ENCODE measurements around the gene NLRP1. TPM values are rescaled to one million over a fixed set of nuclear protein-coding genes. Genes with fewer than 3 reads are reported as not detected.
A peak's percentile ranks its signal among the peaks of the same experiment; 100 is the strongest.

Gene NLRP1
- total RNA-seq: 100 to 1,000 TPM in 1 of 2 donors, 10 to 100 TPM in 1; 39.9 to 129 TPM

- Mint-ChIP-seq H3K27ac (peak within 1 kb of the TSS; percentile 98), H3K27me3 (no peaks in the 10 kb centered on the region), H3K4me1 (peaks cover 35% of the 10 kb centered on the region), H3K9me3 (peaks cover under 1% of the 10 kb centered on the region), H3K36me3 (ENCODE audit: low read depth) (peaks cover 44% of the 10 kb centered on the region), H3K4me3 (peak within 1 kb of the TSS; percentile 98)
- peak; percentile 97 for ATAC-seq (replicated peaks)
Measured at GRCh38 chr17:5584383-5585286, at the start of gene NLRP1. Gene NLRP1, minus strand, starts transcription at chr17:5584509. Its CDS starts 552 bp downstream, at chr17:5583957.

DNA sequence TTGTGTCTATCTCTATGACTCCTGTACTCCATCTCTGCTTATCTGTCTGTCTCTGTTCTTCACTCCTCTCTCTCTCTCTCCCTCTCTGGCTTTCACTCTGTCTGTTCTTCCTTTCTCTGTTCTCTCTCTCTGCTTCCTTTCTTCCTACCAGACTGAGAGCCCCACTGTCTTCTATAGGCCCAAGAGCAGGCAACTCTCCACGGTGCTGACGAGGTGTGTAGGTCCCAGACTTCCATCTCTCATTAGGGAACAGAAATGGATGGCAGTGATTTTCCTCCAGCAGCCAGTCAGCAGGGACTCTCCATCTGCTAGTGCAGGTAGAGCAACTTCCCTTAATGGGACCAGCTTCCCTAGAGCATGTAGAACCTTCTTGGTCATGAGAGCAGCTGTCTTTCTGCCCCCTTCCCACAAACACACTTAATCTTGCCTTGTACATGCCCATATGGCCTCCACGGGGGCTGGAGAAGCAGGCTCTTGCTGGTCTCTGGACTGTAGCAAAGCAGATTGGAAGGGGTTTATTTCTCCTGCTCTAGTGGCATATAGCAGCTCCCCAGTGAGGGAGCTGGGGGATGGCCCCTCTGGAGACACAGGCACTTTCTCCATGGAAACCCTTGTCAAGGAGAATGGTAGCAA is 47.8 kb upstream of the NLRP1 start:
- H3K4me3 Mint-ChIP-seq: no peak overlapping the region
- H3K27me3 Mint-ChIP-seq: peaks cover 26% of the 10 kb centered on the region
- H3K27ac Mint-ChIP-seq: no peak overlapping the region
- no peaks in the 10 kb centered on the region for H3K36me3 Mint-ChIP-seq (ENCODE audit: low read depth)
- H3K4me1 Mint-ChIP-seq: no peaks in the 10 kb centered on the region
- ATAC-seq (replicated peaks): no peak
- H3K9me3 Mint-ChIP-seq: no peaks in the 10 kb centered on the region

GRCh38 chr17:5630434-5630833 is 46.1 kb upstream of the NLRP1 start:
- no peak overlapping the region for H3K4me3 Mint-ChIP-seq
- H3K27me3 Mint-ChIP-seq: peaks cover 33% of the 10 kb centered on the region
- ATAC-seq (replicated peaks): no peak
- no peak overlapping the region for H3K27ac Mint-ChIP-seq
- no peaks in the 10 kb centered on the region for H3K9me3 Mint-ChIP-seq
- H3K4me1 Mint-ChIP-seq: no peaks in the 10 kb centered on the region
- H3K36me3 Mint-ChIP-seq (ENCODE audit: low read depth): no peaks in the 10 kb centered on the region

GRCh38 chr17:5629128-5629527 is 44.8 kb upstream of the NLRP1 start:
- no peaks in the 10 kb centered on the region for H3K9me3 Mint-ChIP-seq
- no peaks in the 10 kb centered on the region for H3K4me1 Mint-ChIP-seq
- H3K36me3 Mint-ChIP-seq (ENCODE audit: low read depth): no peaks in the 10 kb centered on the region
- H3K27me3 Mint-ChIP-seq: peaks cover 37% of the 10 kb centered on the region
- ATAC-seq (replicated peaks): no peak
- H3K27ac Mint-ChIP-seq: no peak overlapping the region
- H3K4me3 Mint-ChIP-seq: no peak overlapping the region

DNA sequence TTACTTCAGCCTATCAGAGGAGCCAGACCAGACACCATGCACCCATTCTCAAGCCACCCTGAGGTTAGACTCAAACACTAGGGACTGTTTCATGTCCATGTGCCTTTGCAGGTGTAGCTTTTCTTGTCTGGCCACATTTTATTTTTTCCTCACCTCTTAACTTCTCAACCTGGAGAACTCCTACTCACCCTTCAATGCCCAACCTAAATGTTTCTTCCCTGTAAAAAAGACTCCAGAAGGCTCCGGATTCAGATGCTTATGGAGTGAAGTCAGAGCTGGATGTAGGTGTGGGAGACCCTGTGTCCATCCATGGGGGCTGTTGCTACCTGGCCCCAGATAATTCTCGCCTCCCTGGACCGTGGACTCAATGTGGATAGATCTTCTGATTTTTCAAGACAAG is 44.0 kb upstream of the NLRP1 start:
- no peak overlapping the region for H3K27ac Mint-ChIP-seq
- no peak overlapping the region for H3K4me3 Mint-ChIP-seq
- ATAC-seq (replicated peaks): no peak
- H3K27me3 Mint-ChIP-seq: peaks cover 37% of the 10 kb centered on the region
- no peaks in the 10 kb centered on the region for H3K36me3 Mint-ChIP-seq (ENCODE audit: low read depth)
- no peaks in the 10 kb centered on the region for H3K4me1 Mint-ChIP-seq
- H3K9me3 Mint-ChIP-seq: no peaks in the 10 kb centered on the region

DNA sequence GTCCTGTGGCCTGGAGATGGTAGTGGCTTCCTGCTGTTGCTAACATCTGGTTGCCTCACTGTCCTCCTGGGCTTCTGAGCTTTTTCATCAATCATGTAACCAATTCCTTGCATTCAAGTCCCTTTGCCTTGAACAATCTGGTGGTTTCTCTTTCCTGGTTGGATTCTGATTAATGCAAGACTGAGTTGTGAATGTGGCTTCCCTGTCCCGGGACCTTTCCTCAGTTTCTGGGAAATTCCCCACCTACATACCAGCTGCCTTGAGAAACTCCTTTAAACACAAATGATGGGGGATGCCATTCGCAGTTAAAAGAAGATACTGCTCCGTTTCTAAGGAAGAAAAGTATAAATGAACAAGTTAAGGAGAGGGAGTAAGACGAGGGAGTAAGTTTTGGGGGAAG is 39.9 kb upstream of the NLRP1 start:
- Mint-ChIP-seq H3K4me1 (no peaks in the 10 kb centered on the region), H3K27me3 (peaks cover 29% of the 10 kb centered on the region), H3K4me3 (no peak overlapping the region), H3K36me3 (ENCODE audit: low read depth) (no peaks in the 10 kb centered on the region), H3K9me3 (no peaks in the 10 kb centered on the region), H3K27ac (no peak overlapping the region)
- ATAC-seq (replicated peaks): no peak

- H3K27ac Mint-ChIP-seq: no peak overlapping the region
- no peaks in the 10 kb centered on the region for H3K36me3 Mint-ChIP-seq (ENCODE audit: low read depth)
- no peak overlapping the region for H3K4me3 Mint-ChIP-seq
- no peaks in the 10 kb centered on the region for H3K4me1 Mint-ChIP-seq
- H3K9me3 Mint-ChIP-seq: no peaks in the 10 kb centered on the region
- no peak for ATAC-seq (replicated peaks)
- H3K27me3 Mint-ChIP-seq: peaks cover 30% of the 10 kb centered on the region
Measured at GRCh38 chr17:5621729-5622128, 37.4 kb upstream of the NLRP1 start.

DNA sequence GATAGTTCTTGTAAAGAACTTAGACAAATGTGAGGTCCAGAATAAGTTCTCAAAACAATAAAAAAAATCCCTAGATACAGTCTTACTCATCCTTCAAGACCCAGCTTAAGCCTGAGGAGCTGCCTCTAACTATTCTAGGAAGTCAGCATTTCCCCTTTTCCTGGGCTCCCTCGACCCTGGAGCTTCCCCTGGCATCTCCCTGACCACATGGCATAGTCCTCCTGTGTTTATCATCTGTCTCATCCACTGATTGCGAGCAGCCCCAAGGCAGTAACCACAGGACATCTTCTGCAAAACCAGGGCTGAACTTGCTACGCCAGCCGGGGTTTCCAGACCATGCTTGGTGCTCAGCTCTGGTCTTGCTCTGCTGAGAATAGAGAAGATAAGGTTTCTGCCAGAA is 36.7 kb upstream of the NLRP1 start:
- Mint-ChIP-seq H3K4me3 (no peak overlapping the region), H3K36me3 (ENCODE audit: low read depth) (no peaks in the 10 kb centered on the region), H3K9me3 (no peaks in the 10 kb centered on the region), H3K27me3 (peaks cover 29% of the 10 kb centered on the region), H3K27ac (no peak overlapping the region), H3K4me1 (no peaks in the 10 kb centered on the region)
- no peak for ATAC-seq (replicated peaks)

- peak; percentile 70 for ATAC-seq (replicated peaks)
- no peaks in the 10 kb centered on the region for H3K9me3 Mint-ChIP-seq
Measured at GRCh38 chr17:5619088-5619740, 34.9 kb upstream of the NLRP1 start.

DNA sequence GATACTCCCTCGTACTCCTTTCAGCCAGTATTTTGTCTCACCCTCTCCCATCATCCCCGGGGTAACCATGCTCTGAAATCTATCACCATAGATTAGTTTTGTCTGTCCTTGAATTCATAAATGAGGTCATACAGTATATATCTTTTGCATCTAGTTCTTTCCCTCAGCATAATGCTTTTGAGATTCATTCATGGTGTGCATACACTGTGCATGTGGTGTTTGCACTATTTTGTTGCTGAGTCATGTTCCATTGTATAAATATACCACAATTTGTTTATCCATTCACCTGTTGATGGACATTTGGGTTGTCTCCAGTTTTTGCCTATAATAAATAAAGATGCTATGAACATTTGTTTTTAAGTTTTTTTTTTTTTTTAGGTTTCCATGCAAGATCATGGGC is 34.2 kb upstream of the NLRP1 start:
- H3K36me3 Mint-ChIP-seq (ENCODE audit: low read depth): no peaks in the 10 kb centered on the region
- H3K4me1 Mint-ChIP-seq: no peaks in the 10 kb centered on the region
- no peaks in the 10 kb centered on the region for H3K9me3 Mint-ChIP-seq
- H3K27me3 Mint-ChIP-seq: peaks cover 25% of the 10 kb centered on the region
- no peak overlapping the region for H3K27ac Mint-ChIP-seq
- peak overlapping the region; percentile 69 for H3K4me3 Mint-ChIP-seq
- ATAC-seq (replicated peaks): no peak

More at GRCh38 chr17:5619088-5619740, 34.9 kb upstream of the NLRP1 start:
- Mint-ChIP-seq H3K27ac (no peak overlapping the region), H3K4me3 (peak overlapping the region; percentile 69), H3K27me3 (peaks cover 25% of the 10 kb centered on the region), H3K4me1 (no peaks in the 10 kb centered on the region), H3K36me3 (ENCODE audit: low read depth) (no peaks in the 10 kb centered on the region)

GRCh38 chr17:5615476-5615875 is 31.2 kb upstream of the NLRP1 start:
- no peak for ATAC-seq (replicated peaks)
- Mint-ChIP-seq H3K36me3 (ENCODE audit: low read depth) (no peaks in the 10 kb centered on the region), H3K27me3 (peaks cover 20% of the 10 kb centered on the region), H3K4me1 (no peaks in the 10 kb centered on the region), H3K27ac (no peak overlapping the region), H3K4me3 (no peak overlapping the region), H3K9me3 (no peaks in the 10 kb centered on the region)

DNA sequence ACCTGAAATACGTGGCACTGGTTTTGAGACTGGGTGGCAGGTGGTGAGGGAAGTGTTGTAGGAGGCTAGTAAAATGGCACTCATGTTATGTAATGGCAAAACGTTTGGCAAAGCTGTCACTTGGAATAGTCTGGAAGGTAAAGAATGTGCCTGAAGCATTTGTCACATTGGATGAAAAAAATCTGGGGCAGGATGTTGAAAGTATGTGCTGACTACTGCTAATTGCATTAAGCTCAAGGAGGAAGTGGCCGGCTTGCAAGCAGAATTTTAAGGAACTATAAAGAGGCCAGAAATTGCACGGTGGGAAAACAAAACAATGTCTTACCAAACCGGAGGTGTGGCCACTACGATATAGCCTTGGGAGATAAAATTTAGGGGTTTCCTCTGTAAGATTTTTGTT is 26.6 kb upstream of the NLRP1 start:
- H3K9me3 Mint-ChIP-seq: no peaks in the 10 kb centered on the region
- peaks cover 7% of the 10 kb centered on the region for H3K27me3 Mint-ChIP-seq
- H3K27ac Mint-ChIP-seq: no peak overlapping the region
- no peaks in the 10 kb centered on the region for H3K4me1 Mint-ChIP-seq
- no peak for ATAC-seq (replicated peaks)
- no peak overlapping the region for H3K4me3 Mint-ChIP-seq
- H3K36me3 Mint-ChIP-seq (ENCODE audit: low read depth): no peaks in the 10 kb centered on the region

GRCh38 chr17:5608399-5609112 is 24.2 kb upstream of the NLRP1 start:
- no peak for ATAC-seq (replicated peaks)
- no peaks in the 10 kb centered on the region for H3K36me3 Mint-ChIP-seq (ENCODE audit: low read depth)
- H3K27me3 Mint-ChIP-seq: peaks cover 7% of the 10 kb centered on the region
- H3K4me1 Mint-ChIP-seq: no peaks in the 10 kb centered on the region
- no peak overlapping the region for H3K4me3 Mint-ChIP-seq
- no peaks in the 10 kb centered on the region for H3K9me3 Mint-ChIP-seq
- no peak overlapping the region for H3K27ac Mint-ChIP-seq

GRCh38 chr17:5607946-5608345 is 23.6 kb upstream of the NLRP1 start:
- H3K27me3 Mint-ChIP-seq: peaks cover 10% of the 10 kb centered on the region
- no peaks in the 10 kb centered on the region for H3K9me3 Mint-ChIP-seq
- no peak overlapping the region for H3K27ac Mint-ChIP-seq
- no peak overlapping the region for H3K4me3 Mint-ChIP-seq
- no peaks in the 10 kb centered on the region for H3K4me1 Mint-ChIP-seq
- ATAC-seq (replicated peaks): no peak
- no peaks in the 10 kb centered on the region for H3K36me3 Mint-ChIP-seq (ENCODE audit: low read depth)
